Caco-2 (cell line): ENCODE results near the gene CCDC169. TPM values are rescaled to one million over a fixed set of nuclear protein-coding genes. Genes with fewer than 3 reads are reported as not detected.

Experiments used
- BruUV-seq: library from RNA; stranded (reverse); fragments of 400-500 nt; replicated peaks from 2 replicates; lab custom pipeline; 2021; lab: Mats Ljungman, UMichigan
- CTCF ChIA-PET: fragments of 300-600 bp; sonication (Branson Sonifier 250); formaldehyde crosslinking; loops from one replicate; lab custom pipeline; 2022; ENCODE audit warnings: antibody characterized with exemption; lab: Charles Lee
- POLR2A ChIA-PET: fragments of 300-600 bp; sonication (Branson Sonifier 250); formaldehyde crosslinking; loops from one replicate; lab custom pipeline; 2022; ENCODE audit warnings: antibody characterized with exemption; lab: Charles Lee
- DNase-seq, 2 experiments: peaks; one replicate each; pipeline versions ENCODE4 v3.0.0 to v3.0.0-alpha.2; 2020 to 2022
- H3K27me3 ChIP-seq: replicated peaks from 2 replicates; pipeline ENCODE4 v1.6.0; 2011; ENCODE audit warnings: low read length; ENCODE audit not compliant: control insufficient read depth, insufficient read depth
- H3K36me3 ChIP-seq: 2 replicates; pipeline ENCODE4 v1.5.1; 2011; ENCODE audit warnings: low read length; ENCODE audit not compliant: control insufficient read depth, insufficient read depth
- H3K4me1 ChIP-seq: fragments of 250-450 bp; sonication (Bioruptor Pico); 2 replicates; pipeline ENCODE4 v1.5.1; 2020; ENCODE audit warnings: mild to moderate bottlenecking
- H3K4me3 ChIP-seq: 2 replicates; pipeline ENCODE4 v1.5.1; 2011; ENCODE audit warnings: low read depth, mild to moderate bottlenecking, control low read depth, low read length
- H3K9me3 ChIP-seq: fragments of 250-450 bp; sonication (Bioruptor Pico); 2 replicates; pipeline ENCODE4 v1.5.1; 2020; ENCODE audit warnings: mild to moderate bottlenecking, moderate library complexity
- H3K27ac Mint-ChIP-seq: one replicate; pipeline ENCODE4 v1.8.0; 2022; ENCODE audit warnings: mixed read lengths; ENCODE audit not compliant: unreplicated experiment
- H3K27me3 Mint-ChIP-seq: one replicate; pipeline ENCODE4 v1.8.0; 2022; ENCODE audit warnings: mixed read lengths; ENCODE audit not compliant: insufficient read depth, unreplicated experiment
- H3K36me3 Mint-ChIP-seq: one replicate; pipeline ENCODE4 v1.8.0; 2022; ENCODE audit warnings: mild to moderate bottlenecking, mixed read lengths; ENCODE audit not compliant: insufficient read depth, unreplicated experiment
- H3K4me1 Mint-ChIP-seq: one replicate; pipeline ENCODE4 v1.8.0; 2022; ENCODE audit warnings: low read depth, mixed read lengths; ENCODE audit not compliant: unreplicated experiment
- H3K4me3 Mint-ChIP-seq: one replicate; pipeline ENCODE4 v1.8.0; 2022; ENCODE audit warnings: mild to moderate bottlenecking, moderate library complexity, mixed read lengths; ENCODE audit not compliant: unreplicated experiment
- H3K9me3 Mint-ChIP-seq: one replicate; pipeline ENCODE4 v1.8.0; 2022; ENCODE audit warnings: mixed read lengths; ENCODE audit not compliant: unreplicated experiment
- intact Hi-C: fragments of 100-400 bp; cut with micrococcal nuclease; formaldehyde crosslinking; loops from one replicate; pipeline ENCODE4 v1.10.0; 2022; ENCODE audit not compliant: unreplicated experiment
- total RNA-seq: library from RNA; stranded (reverse); gene quantifications from 2 replicates; pipeline ENCODE4 v1.2.3, GENCODE V29; 2022
- TF ChIP-seq, protein P1 (sequence below), 2 experiments: fragments of 200-600 bp in 1 of 2; IDR thresholded peaks; 1 replicate in 1 of 2; 2 replicates in 1 of 2; pipeline versions ENCODE4 v1.5.1 to v1.8.0; 2011 to 2022; ENCODE audit warnings: antibody characterized with exemption in 1 of 2, control low read depth in 1 of 2, inconsistent platforms in 1 of 2, low read depth in 1 of 2, low read length in 1 of 2, mild to moderate bottlenecking in 1 of 2, moderate library complexity in 1 of 2; ENCODE audit not compliant: insufficient read depth in 1 of 2, severe bottlenecking in 1 of 2, unreplicated experiment in 1 of 2

CCDC169 gene
- total RNA-seq, 1 experiment from 2014 or later, result not detected

DNA sequence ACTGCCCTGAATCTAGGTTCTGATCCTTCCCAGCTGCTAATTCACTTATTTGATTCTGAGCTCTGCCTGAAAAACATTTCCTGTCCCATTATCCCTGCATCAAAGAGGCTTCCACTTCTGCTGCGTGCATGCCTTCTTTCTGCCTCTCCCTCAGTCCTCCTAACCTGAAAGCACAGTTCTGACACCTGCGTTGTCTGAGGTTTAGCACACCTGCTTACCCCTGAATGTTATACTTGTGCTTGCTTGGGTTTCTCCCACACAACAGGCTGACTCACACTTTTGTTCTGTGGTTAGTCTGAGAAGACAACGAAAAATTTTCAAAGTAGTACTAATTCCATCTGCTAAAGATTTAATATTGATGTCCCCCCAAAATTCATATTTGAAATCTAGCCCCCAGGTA lies 80.2 kb downstream of the CCDC169 start:
- Histone ChIP-seq H3K4me3 (no peak overlapping the region), H3K9me3 (no peaks in the 10 kb centered on the region), H3K36me3 (no peaks in the 10 kb centered on the region), H3K27me3 (no peaks in the 10 kb centered on the region), H3K4me1 (no peaks in the 10 kb centered on the region)
- H3K4me1 Mint-ChIP-seq, result no peaks in the 10 kb centered on the region
- no peak overlapping the region for H3K27ac Mint-ChIP-seq
- H3K4me3 Mint-ChIP-seq, result no peak overlapping the region
- DNase-seq, result no peak
- no peaks in the 10 kb centered on the region for H3K36me3 Mint-ChIP-seq
- intact Hi-C loops, result no loop called here
- CTCF ChIA-PET, result no interaction called here
- BruUV-seq, result no TSS peak
- TF ChIP-seq, protein P1, sequence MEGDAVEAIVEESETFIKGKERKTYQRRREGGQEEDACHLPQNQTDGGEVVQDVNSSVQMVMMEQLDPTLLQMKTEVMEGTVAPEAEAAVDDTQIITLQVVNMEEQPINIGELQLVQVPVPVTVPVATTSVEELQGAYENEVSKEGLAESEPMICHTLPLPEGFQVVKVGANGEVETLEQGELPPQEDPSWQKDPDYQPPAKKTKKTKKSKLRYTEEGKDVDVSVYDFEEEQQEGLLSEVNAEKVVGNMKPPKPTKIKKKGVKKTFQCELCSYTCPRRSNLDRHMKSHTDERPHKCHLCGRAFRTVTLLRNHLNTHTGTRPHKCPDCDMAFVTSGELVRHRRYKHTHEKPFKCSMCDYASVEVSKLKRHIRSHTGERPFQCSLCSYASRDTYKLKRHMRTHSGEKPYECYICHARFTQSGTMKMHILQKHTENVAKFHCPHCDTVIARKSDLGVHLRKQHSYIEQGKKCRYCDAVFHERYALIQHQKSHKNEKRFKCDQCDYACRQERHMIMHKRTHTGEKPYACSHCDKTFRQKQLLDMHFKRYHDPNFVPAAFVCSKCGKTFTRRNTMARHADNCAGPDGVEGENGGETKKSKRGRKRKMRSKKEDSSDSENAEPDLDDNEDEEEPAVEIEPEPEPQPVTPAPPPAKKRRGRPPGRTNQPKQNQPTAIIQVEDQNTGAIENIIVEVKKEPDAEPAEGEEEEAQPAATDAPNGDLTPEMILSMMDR (IDR thresholded peaks at IDR 0.05; ENCODE audit: insufficient read depth in 1 of 2, low read depth in 1 of 2, low read length in 1 of 2, severe bottlenecking in 1 of 2, unreplicated experiment in 1 of 2), result no peak
- no peaks in the 10 kb centered on the region for H3K9me3 Mint-ChIP-seq
- POLR2A ChIA-PET, result no interaction called here
- no peaks in the 10 kb centered on the region for H3K27me3 Mint-ChIP-seq

DNA sequence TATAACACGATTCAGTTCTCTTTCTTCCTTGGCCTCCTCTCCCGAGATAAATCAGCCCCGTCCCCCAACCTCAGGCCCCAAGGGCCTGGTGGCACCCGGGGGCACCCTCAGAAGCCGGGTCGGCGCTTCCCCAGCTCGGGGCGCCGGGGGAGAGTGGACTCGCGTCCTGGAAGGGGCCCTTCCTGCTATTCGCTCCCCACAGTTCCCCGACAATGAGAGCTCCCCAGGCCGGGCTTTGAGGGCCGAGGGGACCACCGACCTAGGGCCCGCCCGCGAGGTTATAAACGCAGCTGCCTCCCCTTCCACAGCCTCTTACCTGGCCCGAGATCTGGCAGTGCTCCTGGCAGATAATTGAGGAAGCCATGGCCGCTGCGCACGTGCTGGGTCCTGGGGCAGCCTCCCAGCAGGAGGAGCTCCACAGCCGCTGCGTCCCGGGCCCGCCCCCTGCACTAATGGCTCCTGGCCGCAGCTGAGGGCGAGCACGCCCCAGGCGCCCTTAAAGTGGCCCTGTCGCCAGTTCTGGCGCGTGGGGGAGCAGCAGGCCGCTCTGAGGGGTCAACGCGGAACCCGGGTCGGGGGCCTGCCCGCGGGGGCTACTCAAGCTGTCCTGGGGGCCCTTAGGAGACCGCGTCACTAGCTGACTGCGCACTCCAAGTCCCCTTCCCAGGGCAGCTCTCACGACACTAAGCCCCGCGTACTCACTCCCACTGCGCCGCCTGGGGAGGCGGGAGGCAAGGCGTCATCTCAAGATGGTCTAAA lies 83.3 kb downstream of the CCDC169 start, which contains the start of gene SOHLH2:
Gene SOHLH2, minus strand, starts transcription at position 394 of the 759 bp plus-strand sequence. Its CDS starts 30 bp downstream, at position 364.
- no peak within 1 kb of the TSS for H3K4me3 ChIP-seq
- no peaks in the 10 kb centered on the region for H3K27me3 Mint-ChIP-seq
- ChIA-PET CTCF (no interaction called here), POLR2A (no interaction called here)
- TF ChIP-seq, protein P1 (IDR thresholded peaks at IDR 0.05; ENCODE audit: insufficient read depth in 1 of 2, low read depth in 1 of 2, low read length in 1 of 2, severe bottlenecking in 1 of 2, unreplicated experiment in 1 of 2), result no peak
- H3K4me1 ChIP-seq, result no peaks in the 10 kb centered on the region
- DNase-seq, result no peak
- no peaks in the 10 kb centered on the region for H3K4me1 Mint-ChIP-seq
- intact Hi-C loops, result no loop called here
- no TSS peak for BruUV-seq
- H3K27me3 ChIP-seq, result no peaks in the 10 kb centered on the region
- H3K36me3 ChIP-seq, result no peaks in the 10 kb centered on the region
- no peak within 1 kb of the TSS for H3K4me3 Mint-ChIP-seq
- H3K9me3 ChIP-seq, result no peaks in the 10 kb centered on the region
- H3K9me3 Mint-ChIP-seq, result no peaks in the 10 kb centered on the region
- H3K27ac Mint-ChIP-seq, result no peak within 1 kb of the TSS
- H3K36me3 Mint-ChIP-seq, result no peaks in the 10 kb centered on the region

DNA sequence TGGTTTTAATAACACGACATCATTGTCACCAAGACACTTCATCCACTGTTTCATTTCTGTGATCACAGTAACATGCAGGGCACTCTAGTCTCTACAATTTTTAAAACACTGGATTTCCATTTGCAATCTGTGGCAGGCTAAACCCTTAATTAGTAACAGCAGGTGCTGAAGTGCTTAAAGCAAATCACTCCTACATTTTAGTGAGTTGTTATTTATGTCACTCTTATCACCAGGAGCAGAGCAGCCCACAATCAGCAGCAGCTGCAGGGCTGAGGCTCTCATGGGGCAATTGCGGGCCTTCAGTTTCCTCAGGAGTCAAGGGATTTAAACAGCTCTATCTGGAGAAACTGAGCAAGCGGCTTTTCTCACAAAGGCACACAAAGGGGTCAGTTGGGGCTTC lies 84.8 kb downstream of the CCDC169 start:
- Histone ChIP-seq H3K4me3 (no peak overlapping the region), H3K27me3 (no peaks in the 10 kb centered on the region), H3K4me1 (no peaks in the 10 kb centered on the region), H3K36me3 (no peaks in the 10 kb centered on the region), H3K9me3 (no peaks in the 10 kb centered on the region)
- BruUV-seq, result no TSS peak
- H3K27ac Mint-ChIP-seq, result no peak overlapping the region
- ChIA-PET POLR2A (no interaction called here), CTCF (no interaction called here)
- no peaks in the 10 kb centered on the region for H3K27me3 Mint-ChIP-seq
- DNase-seq, result no peak
- H3K9me3 Mint-ChIP-seq, result no peaks in the 10 kb centered on the region
- no peaks in the 10 kb centered on the region for H3K36me3 Mint-ChIP-seq
- intact Hi-C loops, result no loop called here
- TF ChIP-seq, protein P1 (IDR thresholded peaks at IDR 0.05; ENCODE audit: insufficient read depth in 1 of 2, low read depth in 1 of 2, low read length in 1 of 2, severe bottlenecking in 1 of 2, unreplicated experiment in 1 of 2), result no peak
- no peaks in the 10 kb centered on the region for H3K4me1 Mint-ChIP-seq
- H3K4me3 Mint-ChIP-seq, result no peak overlapping the region
